ENCODE data around the gene RAPGEF6.

DNA sequence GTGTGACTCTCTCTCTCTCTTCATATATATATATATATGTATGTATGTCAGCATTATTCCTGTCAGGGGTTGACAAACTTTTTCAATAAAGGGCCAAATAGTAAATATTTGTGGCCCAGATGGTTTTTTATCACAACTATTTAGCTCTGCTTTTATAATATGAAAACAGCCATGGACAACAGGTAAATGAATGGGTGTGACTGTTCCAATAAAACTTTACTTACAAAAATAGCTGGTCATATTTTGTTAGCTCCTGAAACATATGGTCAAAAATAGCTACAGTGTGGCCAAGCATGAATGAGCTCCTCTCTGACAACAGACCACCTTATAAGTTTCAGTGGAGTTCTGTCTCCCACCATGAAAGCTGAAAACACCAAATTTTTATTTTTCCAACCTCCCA, 21.6 kb downstream of the RAPGEF6 start:
- TF ChIP-seq POLR2A (IDR thresholded peaks at IDR 0.05; ENCODE audit: low read depth) (no peak), POLR2AphosphoS5 (IDR thresholded peaks at IDR 0.05) (no peak)
- TF ChIP-seq, protein P1, sequence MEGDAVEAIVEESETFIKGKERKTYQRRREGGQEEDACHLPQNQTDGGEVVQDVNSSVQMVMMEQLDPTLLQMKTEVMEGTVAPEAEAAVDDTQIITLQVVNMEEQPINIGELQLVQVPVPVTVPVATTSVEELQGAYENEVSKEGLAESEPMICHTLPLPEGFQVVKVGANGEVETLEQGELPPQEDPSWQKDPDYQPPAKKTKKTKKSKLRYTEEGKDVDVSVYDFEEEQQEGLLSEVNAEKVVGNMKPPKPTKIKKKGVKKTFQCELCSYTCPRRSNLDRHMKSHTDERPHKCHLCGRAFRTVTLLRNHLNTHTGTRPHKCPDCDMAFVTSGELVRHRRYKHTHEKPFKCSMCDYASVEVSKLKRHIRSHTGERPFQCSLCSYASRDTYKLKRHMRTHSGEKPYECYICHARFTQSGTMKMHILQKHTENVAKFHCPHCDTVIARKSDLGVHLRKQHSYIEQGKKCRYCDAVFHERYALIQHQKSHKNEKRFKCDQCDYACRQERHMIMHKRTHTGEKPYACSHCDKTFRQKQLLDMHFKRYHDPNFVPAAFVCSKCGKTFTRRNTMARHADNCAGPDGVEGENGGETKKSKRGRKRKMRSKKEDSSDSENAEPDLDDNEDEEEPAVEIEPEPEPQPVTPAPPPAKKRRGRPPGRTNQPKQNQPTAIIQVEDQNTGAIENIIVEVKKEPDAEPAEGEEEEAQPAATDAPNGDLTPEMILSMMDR (IDR thresholded peaks at IDR 0.05), result no peak
